Parathyroid adenoma (tissue), 2 donors: Measurements from ENCODE around the gene LHCGR.

ENCODE experiments used
- H2AFZ ChIP-seq: fragments of 300-600 bp; sonication (generic); one replicate; pipeline ENCODE4 v1.7.0; 2017; ENCODE audit warnings: antibody characterized with exemption, mild to moderate bottlenecking
- H3K27ac ChIP-seq: fragments of 300-600 bp; sonication (generic); one replicate; pipeline ENCODE4 v1.7.0; 2017
- H3K27me3 ChIP-seq: fragments of 300-600 bp; sonication (generic); one replicate; pipeline ENCODE4 v1.7.0; 2017; ENCODE audit warnings: low read length; ENCODE audit not compliant: control insufficient read depth, insufficient read depth
- H3K36me3 ChIP-seq: fragments of 300-600 bp; sonication (generic); one replicate; pipeline ENCODE4 v1.7.0; 2017; ENCODE audit warnings: low read length; ENCODE audit not compliant: control insufficient read depth, insufficient read depth
- H3K4me1 ChIP-seq: fragments of 300-600 bp; sonication (generic); one replicate; pipeline ENCODE4 v1.7.0; 2017; ENCODE audit warnings: control low read depth
- H3K4me2 ChIP-seq: fragments of 300-600 bp; sonication (generic); one replicate; pipeline ENCODE4 v1.7.0; 2017; ENCODE audit warnings: low read length
- H3K4me3 ChIP-seq: fragments of 300-600 bp; sonication (generic); one replicate; pipeline ENCODE4 v1.7.0; 2017; ENCODE audit warnings: low read depth, low read length
- H3K79me2 ChIP-seq: fragments of 300-600 bp; sonication (generic); one replicate; pipeline ENCODE4 v1.7.0; 2017; ENCODE audit warnings: control low read depth
- H3K9ac ChIP-seq: fragments of 300-600 bp; sonication (generic); one replicate; pipeline ENCODE4 v1.7.0; 2017; ENCODE audit warnings: mild to moderate bottlenecking
- H3K9me3 ChIP-seq: fragments of 300-600 bp; sonication (generic); one replicate; pipeline ENCODE4 v1.7.0; 2017; ENCODE audit warnings: low read length; ENCODE audit not compliant: control insufficient read depth
- TF ChIP-seq, protein P1 (sequence below): fragments of 300-600 bp; sonication (generic); IDR thresholded peaks from one replicate; pipeline ENCODE4 v1.7.0; 2017; ENCODE audit warnings: antibody characterized with exemption, mild to moderate bottlenecking
- donor health status: primary hyperparathyroidism.

The LHCGR gene

DNA sequence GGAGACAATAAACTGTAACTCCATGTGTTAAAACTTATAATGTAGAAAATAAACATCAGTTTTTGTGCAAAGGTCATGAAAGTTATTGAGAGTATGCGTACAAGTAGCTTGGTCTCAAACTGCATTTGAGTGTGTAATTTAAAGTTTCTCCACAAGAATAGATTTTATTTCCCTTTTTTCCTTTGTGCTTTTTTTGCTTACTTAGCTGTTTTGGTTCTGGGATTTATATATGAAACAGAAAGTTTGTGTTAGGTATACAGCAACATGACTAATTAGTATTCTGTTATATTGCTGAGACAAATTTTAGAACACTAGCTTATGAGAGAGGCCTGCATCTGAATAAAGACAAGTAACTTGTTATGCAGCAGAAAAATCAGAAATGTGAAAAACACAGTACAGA is 70.4 kb downstream of the LHCGR start:
- Histone ChIP-seq H3K4me1 (no peaks in the 10 kb centered on the region), H3K9me3 (no peaks in the 10 kb centered on the region), H3K27me3 (no peaks in the 10 kb centered on the region), H3K9ac (no peak overlapping the region), H3K27ac (no peak overlapping the region), H3K36me3 (no peaks in the 10 kb centered on the region), H3K4me3 (no peak overlapping the region), H3K4me2 (no peak overlapping the region), H2AFZ (no peak overlapping the region), H3K79me2 (no peaks in the 10 kb centered on the region)
- TF ChIP-seq, protein P1, sequence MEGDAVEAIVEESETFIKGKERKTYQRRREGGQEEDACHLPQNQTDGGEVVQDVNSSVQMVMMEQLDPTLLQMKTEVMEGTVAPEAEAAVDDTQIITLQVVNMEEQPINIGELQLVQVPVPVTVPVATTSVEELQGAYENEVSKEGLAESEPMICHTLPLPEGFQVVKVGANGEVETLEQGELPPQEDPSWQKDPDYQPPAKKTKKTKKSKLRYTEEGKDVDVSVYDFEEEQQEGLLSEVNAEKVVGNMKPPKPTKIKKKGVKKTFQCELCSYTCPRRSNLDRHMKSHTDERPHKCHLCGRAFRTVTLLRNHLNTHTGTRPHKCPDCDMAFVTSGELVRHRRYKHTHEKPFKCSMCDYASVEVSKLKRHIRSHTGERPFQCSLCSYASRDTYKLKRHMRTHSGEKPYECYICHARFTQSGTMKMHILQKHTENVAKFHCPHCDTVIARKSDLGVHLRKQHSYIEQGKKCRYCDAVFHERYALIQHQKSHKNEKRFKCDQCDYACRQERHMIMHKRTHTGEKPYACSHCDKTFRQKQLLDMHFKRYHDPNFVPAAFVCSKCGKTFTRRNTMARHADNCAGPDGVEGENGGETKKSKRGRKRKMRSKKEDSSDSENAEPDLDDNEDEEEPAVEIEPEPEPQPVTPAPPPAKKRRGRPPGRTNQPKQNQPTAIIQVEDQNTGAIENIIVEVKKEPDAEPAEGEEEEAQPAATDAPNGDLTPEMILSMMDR, result no peak

DNA sequence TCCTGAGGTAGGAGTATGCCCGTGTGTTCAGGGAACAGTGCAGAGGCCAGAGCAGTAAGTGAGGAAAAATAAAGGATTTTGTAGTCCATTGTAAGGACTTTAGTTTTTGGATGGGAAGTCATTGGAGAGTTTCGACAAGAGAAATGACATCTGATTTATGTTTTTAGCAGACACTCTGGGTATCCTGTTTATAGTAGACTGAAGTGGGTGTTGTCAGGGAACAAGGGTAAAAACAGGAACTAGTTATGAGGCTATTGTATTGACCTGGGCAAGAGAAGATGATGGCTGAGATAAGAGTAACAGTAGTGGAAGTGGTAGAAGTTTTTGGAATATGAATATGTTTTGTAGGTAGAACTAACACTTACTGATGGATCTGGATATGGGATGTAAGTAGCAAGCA is 78.1 kb downstream of the LHCGR start:
- Histone ChIP-seq H3K79me2 (no peaks in the 10 kb centered on the region), H3K27me3 (no peaks in the 10 kb centered on the region), H3K4me1 (no peaks in the 10 kb centered on the region), H2AFZ (no peak overlapping the region), H3K9ac (no peak overlapping the region), H3K36me3 (no peaks in the 10 kb centered on the region), H3K4me2 (no peak overlapping the region), H3K4me3 (no peak overlapping the region), H3K27ac (no peak overlapping the region), H3K9me3 (no peaks in the 10 kb centered on the region)
- TF ChIP-seq, protein P1, result no peak

DNA sequence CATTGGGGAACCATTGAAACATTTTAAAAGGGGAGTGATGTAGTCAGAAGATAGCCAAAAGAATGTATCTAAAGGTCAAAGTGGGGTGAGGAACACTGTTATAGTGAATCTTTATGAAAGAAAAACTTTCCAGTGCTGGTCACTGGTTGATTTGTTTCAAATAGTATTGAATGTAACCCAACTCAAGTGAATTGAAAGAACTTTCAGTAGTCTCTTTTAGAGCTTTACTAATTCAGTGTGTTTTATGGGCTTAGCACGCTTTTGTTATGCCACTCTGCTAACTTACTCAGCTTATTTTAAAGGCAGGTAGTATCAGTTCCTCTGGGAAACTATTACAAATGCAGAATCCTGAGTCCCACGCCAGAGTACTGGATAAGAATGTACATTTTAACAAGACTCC is 80.6 kb downstream of the LHCGR start:
- Histone ChIP-seq H3K27me3 (no peaks in the 10 kb centered on the region), H3K27ac (no peak overlapping the region), H3K4me2 (no peak overlapping the region), H3K9ac (no peak overlapping the region), H3K79me2 (no peaks in the 10 kb centered on the region), H3K36me3 (no peaks in the 10 kb centered on the region), H3K9me3 (no peaks in the 10 kb centered on the region), H2AFZ (no peak overlapping the region), H3K4me3 (no peak overlapping the region), H3K4me1 (no peaks in the 10 kb centered on the region)
- TF ChIP-seq, protein P1, result no peak

DNA sequence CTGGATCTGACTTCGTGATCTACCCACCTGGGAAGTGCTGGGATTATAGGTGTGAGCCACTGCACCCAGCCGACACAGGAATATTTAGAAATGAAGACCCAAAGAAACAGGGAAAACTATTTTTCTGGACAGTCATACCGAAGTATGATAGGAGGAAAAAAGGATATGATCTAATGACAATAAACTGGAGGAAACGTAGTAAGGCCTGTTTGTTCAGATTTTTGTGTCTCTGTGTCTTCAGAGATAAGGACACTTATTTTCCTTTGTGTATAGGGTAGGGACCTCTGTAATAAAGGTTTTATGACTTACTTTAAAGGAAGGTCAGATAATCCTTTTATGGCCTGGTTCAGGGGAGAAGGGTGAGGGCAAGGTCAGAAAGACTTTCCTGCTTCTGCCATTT is 81.9 kb downstream of the LHCGR start:
- H2AFZ ChIP-seq, result no peak overlapping the region
- TF ChIP-seq, protein P1, result no peak
- no peaks in the 10 kb centered on the region for H3K4me1 ChIP-seq
- H3K9me3 ChIP-seq, result no peaks in the 10 kb centered on the region
- no peaks in the 10 kb centered on the region for H3K27me3 ChIP-seq
- H3K4me3 ChIP-seq, result no peak overlapping the region
- no peaks in the 10 kb centered on the region for H3K79me2 ChIP-seq
- H3K27ac ChIP-seq, result no peak overlapping the region
- H3K4me2 ChIP-seq, result no peak overlapping the region
- no peaks in the 10 kb centered on the region for H3K36me3 ChIP-seq
- H3K9ac ChIP-seq, result no peak overlapping the region

DNA sequence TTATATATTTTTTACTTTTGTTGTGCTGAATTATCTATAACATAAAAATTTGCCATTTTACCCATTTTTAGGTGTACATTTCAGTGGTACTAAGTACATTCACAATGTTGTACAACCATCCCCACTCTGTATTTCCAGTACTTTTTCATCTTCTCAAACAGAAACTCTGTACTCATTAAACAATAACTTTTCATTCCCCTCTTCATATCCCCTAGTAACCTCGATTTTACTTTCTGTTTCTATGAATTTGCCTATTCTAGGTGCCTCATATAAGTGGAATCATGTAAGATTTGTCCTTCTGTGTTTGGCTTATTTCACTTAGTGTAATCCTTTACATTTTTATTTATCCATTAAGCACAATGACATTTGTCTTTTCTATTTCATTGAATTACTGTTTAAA is 86.5 kb downstream of the LHCGR start:
- no peak overlapping the region for H2AFZ ChIP-seq
- H3K4me3 ChIP-seq, result no peak overlapping the region
- H3K9ac ChIP-seq, result no peak overlapping the region
- no peaks in the 10 kb centered on the region for H3K9me3 ChIP-seq
- no peak overlapping the region for H3K4me2 ChIP-seq
- TF ChIP-seq, protein P1, result no peak
- no peaks in the 10 kb centered on the region for H3K27me3 ChIP-seq
- no peak overlapping the region for H3K27ac ChIP-seq
- no peaks in the 10 kb centered on the region for H3K4me1 ChIP-seq
- H3K79me2 ChIP-seq, result no peaks in the 10 kb centered on the region
- H3K36me3 ChIP-seq, result no peaks in the 10 kb centered on the region
